GDM1 (cell line): ENCODE results near the gene FAN1.
A peak's percentile ranks its signal among the peaks of the same experiment; 100 is the strongest.

Source experiments
- DNase-seq: peaks from one replicate; lab custom pipeline; 2025; lab: John Stamatoyannopoulos, UW

The FAN1 gene

GRCh38 chr15:30921106-30921505 lies 17.4 kb downstream of the FAN1 start:
- no peak for DNase-seq

GRCh38 chr15:30921781-30922479 lies 18.2 kb downstream of the FAN1 start:
- no peak for DNase-seq

- no peak for DNase-seq
These were observed 19.0 kb downstream of the FAN1 start for GRCh38 chr15:30922480-30923311.

GRCh38 chr15:30923429-30923828 lies 19.7 kb downstream of the FAN1 start:
- DNase-seq: no peak

- DNase-seq: no peak
These were observed 20.6 kb downstream of the FAN1 start for GRCh38 chr15:30924353-30924752.

GRCh38 chr15:30925686-30926085 lies 22.0 kb downstream of the FAN1 start:
- no peak for DNase-seq

- DNase-seq: no peak
These were observed 22.4 kb downstream of the FAN1 start for GRCh38 chr15:30926161-30926560.

- DNase-seq: no peak
These were observed 23.5 kb downstream of the FAN1 start for GRCh38 chr15:30927148-30927761.

- DNase-seq: no peak
These were observed 24.4 kb downstream of the FAN1 start for GRCh38 chr15:30928076-30928475.

GRCh38 chr15:30929064-30929669 lies 25.5 kb downstream of the FAN1 start:
- DNase-seq: no peak

GRCh38 chr15:30929982-30930381 lies 26.3 kb downstream of the FAN1 start:
- DNase-seq: no peak

- DNase-seq: no peak
These were observed 26.7 kb downstream of the FAN1 start for GRCh38 chr15:30930422-30930821.

- DNase-seq: no peak
These were observed 29.6 kb downstream of the FAN1 start for GRCh38 chr15:30933293-30933692.

- no peak for DNase-seq
These were observed 35.4 kb downstream of the FAN1 start for GRCh38 chr15:30939161-30939560.

- DNase-seq: no peak
These were observed 36.6 kb downstream of the FAN1 start for GRCh38 chr15:30940359-30940758.

GRCh38 chr15:30941520-30941919 lies 37.8 kb downstream of the FAN1 start:
- no peak for DNase-seq

GRCh38 chr15:30943654-30944335 lies 40.1 kb downstream of the FAN1 start:
- no peak for DNase-seq

- DNase-seq: no peak
These were observed 49.5 kb downstream of the FAN1 start for GRCh38 chr15:30953183-30953582.

- DNase-seq: peak; percentile 3
These were observed 50.1 kb downstream of the FAN1 start for GRCh38 chr15:30953731-30954378.

- no peak for DNase-seq
These were observed 51.0 kb downstream of the FAN1 start for GRCh38 chr15:30954674-30955073.
